ENCODE results near the gene GRIP1.

- TF ChIP-seq CTCF (IDR thresholded peaks at IDR 0.05), result no peak
- no peak for TF ChIP-seq POLR2A (IDR thresholded peaks at IDR 0.05)
- TF ChIP-seq EP300 (IDR thresholded peaks at IDR 0.05), result no peak
These were observed 13.4 kb downstream of the GRIP1 start for GRCh38 chr12:66665435-66665985.

Measured in tibial nerve (tissue), 4 donors.